Stimulated activated CD8-positive, alpha-beta memory T cell treated with anti-CD3 and anti-CD28 coated beads, Interleukin-15, amount 100 ng/mL, for 24 hours (primary cell): ENCODE data around the gene TPD52L2.
"Not testable (repeated sequence)": the region's sequence is repeated elsewhere in the genome, so short reads cannot be mapped to it uniquely, and the experiment has no call there.

ENCODE experiments used
- DNase-seq: peaks from one replicate; pipeline ENCODE4 v3.0.0-alpha.2; 2020; ENCODE audit warnings: low read depth

TPD52L2 gene

GRCh38 chr20:63878899-63879663 is 14.0 kb downstream of the TPD52L2 start:
- no peak for DNase-seq

DNA sequence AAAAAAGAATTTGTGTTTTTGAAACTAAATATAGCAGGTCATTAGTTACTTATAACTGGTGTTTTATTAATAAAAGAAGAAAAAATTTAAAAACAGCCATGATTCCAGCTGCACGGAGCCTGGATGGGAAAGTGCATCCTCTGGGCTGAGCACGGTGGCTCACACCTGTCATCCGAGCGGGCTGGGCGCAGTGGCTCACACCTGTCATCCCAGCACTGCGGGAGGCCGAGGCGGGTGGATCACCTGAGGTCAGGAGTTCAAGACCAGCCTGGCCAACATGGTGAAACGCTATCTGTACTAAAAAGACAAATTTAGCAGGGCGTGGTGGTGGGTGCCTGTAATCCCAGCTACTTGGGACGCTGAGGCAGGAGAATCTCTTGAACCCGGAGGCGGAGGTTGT is 15.8 kb downstream of the TPD52L2 start:
- DNase-seq: not testable (repeated sequence)

- DNase-seq: no peak
These were observed 16.6 kb downstream of the TPD52L2 start for GRCh38 chr20:63881451-63882226.

DNA sequence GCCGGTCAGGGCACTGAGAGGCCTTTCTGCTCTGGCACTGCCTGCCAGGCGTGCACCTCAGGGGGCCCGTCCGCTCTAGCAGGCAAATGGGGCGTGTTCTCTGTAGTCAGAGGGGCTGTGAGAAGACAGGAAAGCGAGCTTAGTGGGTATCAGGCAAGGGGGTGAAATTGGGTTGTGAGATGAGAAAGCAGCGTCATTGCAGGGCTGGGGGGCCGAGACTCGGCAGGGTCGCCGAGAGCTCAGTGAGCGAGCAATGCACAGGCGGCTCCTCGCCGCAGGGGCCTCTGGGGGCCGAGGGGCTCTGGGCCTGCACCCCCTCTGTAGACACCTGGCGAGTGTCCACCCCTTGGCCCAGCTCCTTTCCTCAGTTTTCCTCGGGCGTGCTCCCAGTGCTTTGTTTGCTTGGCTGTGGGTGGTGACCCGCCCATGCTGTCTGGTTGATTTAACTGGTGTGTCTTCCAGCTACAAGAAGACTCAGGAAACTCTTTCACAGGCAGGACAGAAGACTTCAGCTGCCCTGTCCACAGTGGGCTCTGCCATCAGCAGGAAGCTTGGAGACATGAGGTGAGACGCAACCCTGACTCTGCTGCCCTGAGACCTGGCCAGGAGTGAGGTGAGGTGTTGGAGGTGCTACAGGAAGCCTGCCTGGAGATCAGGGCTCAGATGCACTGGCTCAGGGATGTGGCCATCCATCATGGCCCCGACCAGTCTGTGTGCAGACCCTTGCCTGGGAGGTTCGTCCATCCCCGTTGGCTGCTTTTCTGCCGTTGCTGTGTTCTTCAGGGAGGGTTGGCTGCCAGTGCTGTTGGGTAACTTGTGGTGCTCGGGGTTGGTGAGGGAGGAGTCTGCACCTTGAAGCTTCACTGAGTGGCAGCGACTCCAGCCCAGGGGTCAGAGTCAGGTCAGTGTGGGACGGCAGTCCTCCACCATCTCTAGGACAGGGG is 17.5 kb downstream of the TPD52L2 start:
- no peak for DNase-seq

GRCh38 chr20:63883201-63883593 is 18.1 kb downstream of the TPD52L2 start:
- no peak for DNase-seq

DNA sequence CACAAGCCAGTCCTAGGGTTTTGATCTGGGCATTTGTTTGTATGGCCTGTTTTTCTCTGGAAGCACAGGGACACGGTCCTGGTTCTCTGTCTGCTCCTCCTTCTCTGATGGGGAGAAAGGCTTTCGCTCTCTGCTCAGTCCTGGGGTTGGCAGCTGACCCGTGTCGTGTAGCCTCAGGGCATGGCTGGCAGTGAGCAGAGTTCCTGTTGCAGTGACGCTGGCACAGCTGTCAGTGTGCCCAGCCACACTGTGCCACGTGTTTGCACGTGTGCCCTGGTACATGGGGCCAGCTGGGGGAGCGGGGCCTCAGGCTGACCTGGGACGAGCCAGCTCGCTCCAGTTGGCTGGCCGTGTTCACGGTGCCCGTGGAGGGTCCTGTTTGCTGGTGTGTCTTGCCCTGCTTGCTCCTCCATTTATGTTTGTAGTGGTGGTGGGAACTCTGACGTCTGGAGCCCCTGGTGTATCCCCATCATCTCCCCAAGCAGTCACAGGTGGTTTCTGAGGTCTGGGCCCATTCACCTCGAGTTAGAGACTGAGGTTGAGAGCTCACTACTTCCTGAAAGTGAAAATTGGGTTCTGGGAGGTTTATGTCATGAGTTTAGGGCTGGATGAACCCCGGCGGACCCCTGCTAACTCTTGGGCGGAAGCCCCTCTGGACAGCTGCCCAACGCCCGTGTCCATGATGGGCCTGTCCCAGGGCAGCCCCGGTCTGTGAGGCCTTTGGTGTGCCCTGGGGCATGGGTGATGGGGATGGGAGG is 19.6 kb downstream of the TPD52L2 start:
- DNase-seq: no peak

- DNase-seq: no peak
These were observed 20.4 kb downstream of the TPD52L2 start for GRCh38 chr20:63885264-63886053.

- no peak for DNase-seq
These were observed 21.0 kb downstream of the TPD52L2 start for GRCh38 chr20:63886054-63886419.

DNA sequence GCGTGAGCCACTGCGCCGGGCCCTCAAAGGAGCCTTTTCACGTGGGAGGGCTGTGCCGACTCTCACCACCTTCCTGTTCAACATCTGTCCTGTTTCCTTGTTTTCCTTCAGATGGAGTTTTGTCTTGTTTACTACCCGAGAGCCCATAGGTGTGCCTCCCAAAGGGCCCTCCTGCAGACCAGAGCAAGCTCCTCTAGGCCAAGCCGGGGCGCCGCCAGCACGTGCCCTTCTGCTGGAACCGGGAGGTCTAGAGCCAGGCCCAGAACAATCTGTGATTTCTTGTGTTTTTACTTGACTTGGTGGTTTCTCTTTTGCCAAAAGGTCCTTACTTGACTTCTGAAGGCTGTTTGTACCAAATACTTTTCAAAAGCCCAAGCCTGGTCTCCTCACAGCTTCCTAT is 21.9 kb downstream of the TPD52L2 start:
- no peak for DNase-seq

GRCh38 chr20:63889241-63890200 is 24.5 kb downstream of the TPD52L2 start:
- no peak for DNase-seq

DNA sequence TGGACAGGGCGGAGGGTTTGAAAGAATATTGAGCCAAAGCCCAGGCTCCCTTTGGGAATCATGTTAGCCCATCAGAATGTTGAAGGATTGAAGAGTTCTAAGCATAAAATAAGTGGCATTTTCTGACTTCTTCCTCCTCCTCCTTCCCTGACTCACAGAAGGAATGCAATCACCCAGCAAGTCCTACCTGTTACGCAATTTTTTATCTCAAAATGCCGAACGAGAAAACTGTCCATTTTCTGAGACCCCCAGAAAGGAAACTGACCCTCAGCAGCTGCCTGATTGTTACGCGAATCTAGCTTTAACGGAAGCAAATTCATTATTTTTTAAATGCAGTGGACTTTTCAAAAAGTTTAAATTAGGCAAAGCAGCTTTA is 25.1 kb downstream of the TPD52L2 start:
- no peak for DNase-seq

- DNase-seq: no peak
These were observed 25.5 kb downstream of the TPD52L2 start for GRCh38 chr20:63890616-63891015.

DNA sequence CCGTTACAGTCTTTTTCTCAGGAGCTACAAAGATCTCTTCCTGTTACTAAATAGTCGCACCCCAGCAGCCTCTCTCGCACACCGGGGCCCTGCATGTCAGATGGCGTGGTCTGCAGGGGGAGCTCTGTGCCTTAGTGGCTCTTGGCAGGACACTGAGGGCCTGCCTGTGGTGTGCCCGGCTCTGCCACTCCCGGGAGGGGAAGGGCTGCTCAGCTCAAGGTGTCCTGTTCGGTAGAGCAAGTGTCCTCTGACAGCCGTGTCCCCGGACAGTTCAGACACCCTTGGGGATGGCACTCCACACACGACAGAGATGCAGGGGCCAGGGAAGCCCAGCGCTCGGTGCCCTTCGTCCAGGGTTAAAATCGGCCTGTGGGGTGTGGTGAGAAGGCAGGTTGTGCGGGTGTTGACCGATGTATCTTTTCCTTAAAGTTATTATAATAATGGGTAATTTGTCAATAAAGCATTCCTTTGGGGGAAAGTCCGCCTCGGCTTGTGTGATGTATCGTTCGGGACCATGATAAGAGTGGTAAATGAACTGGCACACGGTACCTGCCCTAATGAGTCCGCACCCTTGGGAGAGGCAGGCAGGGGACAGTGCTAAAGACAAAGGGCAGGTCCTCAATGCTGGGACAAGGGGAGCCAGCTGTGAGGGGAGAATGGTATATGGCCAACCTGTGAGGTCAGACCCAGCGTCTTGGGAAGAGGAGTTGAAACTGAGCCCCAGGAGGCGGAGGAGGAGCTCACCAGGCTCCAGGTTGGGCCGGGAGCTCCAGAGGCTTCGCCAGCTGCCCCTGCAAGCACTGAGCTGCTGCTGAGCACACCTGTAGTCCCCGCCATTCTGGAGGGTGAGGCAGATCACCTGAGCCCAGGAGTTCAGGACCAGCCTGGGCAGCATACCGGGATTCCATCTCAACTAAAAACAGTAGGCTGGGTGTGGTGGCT is 26.3 kb downstream of the TPD52L2 start:
- DNase-seq: no peak

GRCh38 chr20:63892402-63892801 is 27.3 kb downstream of the TPD52L2 start:
- no peak for DNase-seq

DNA sequence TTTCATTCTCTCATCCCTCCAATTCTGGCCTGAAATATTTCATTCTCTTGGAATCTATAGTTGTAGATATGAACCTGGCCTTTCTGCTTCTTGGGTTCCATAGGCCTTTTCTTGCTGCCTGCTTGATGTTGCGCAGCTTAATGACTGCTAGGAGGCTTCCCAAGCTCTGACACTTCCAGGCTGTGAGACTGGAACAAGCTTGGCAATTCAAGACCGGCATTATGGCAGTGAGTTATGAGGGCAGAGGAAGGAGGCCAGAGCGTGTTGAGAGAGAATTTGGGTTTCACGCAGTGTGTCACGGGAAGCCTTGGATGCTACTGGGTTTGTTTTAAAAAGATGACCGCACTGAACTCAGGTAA is 28.9 kb downstream of the TPD52L2 start:
- no peak for DNase-seq

DNA sequence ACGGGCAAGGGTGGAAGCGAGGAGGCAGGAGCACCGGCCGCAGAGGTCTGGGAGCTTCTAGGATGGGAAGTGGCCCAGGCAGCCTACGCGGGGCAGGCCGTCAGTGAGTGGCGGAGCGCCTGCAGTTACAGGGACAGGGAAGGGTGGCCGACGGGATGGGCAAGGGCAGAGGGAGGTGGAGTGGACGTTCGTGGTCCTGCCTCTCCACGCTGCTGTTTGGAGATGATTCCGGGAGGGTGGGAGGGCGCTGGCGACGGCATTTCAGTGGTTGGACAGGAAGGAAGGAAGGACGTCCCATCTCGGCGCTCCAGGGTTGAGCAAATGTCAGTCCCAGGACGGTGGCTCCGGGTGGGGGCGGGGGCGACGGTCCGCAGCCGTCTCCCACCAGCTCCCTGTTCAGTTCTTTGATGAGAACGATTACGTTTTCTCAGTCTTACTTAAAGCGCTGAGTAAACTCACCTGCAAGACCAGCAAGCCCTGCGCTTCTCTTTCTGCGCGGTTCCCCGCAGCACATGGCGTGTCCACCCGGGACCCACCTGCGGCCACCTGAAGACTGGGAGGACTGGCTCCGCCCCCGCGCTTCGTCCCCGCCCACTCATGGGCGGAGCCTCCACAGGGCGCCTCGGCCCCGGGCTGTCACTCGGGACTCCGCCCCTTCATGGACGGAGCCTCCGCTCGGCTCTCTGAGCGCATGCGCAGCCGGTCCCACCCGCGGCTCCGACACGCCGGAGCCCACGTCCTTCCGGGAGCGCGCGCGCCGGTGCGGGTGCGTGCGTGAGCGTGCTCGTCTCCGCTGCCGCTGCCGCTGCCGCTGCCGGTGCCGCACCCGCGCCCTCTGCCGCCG is 29.5 kb downstream of the TPD52L2 start, which contains the start of gene DNAJC5:
Gene DNAJC5, plus strand, starts transcription at position 769 of the 844 bp plus-strand sequence. CDS start 33,220 bp downstream, outside the sequence.
- DNase-seq: peak; percentile 93

DNA sequence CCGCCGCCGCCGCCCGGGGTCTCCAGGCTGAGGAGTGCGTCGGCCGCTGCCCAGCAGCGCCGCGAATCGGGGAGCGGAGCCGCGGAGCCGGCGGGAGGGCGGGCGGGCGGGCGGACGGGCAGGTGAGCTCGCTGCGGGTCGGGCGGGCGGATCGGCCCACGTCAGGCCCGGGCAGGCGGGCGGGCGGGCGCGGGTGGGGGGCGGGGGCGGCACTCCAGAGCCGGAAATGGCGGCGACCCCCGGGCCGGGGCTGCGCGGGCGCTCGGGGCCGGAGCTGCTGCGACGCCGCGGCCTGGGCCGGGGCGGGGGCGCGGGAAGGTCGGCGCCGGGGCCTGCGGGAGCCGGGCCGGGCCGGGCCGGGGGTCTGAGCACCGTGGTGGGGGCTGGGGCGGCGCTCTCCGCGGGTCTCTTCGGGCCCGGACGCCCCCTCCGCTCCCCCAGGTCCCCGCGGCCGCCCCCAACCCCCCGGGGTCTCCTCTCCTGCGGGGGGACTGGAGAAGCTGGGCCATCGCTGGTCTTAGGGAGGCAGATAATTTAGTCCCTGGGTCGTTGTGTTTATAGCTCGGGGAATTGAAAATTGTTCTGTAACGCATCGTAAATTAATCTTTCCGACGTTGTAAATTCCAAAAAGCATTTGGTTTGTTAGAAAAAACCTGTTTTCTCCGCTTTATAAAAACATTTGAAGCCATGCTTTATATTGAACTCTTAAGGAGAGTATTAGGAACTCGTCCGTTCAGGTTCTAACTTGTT is 30.3 kb downstream of the TPD52L2 start:
- DNase-seq: no peak
